Measurements from ENCODE around the gene IFNAR2.
"Not testable (repeated sequence)": the region's sequence is repeated elsewhere in the genome, so short reads cannot be mapped to it uniquely, and the experiment has no call there.

The IFNAR2 gene

DNA sequence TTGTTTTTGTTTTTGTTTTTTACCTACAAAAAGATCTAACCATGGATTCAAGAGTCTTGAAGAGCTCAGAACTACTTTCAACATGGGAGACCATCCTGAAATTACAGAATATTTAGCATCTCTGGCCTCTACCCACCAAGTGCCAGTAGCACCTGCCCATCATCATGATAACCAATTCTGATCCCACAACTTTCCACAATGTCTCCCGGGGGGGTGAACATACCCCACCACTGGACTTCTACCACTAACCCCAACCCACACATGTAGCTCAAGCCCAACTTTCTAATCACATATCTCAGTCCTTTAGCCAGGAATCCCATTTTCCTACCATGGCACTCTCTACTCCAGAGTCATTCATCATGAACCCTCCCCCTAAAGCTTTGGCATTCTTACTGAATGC, 15.7 kb upstream of the IFNAR2 start:
- DNase-seq (ENCODE audit: low read depth), result no peak

DNA sequence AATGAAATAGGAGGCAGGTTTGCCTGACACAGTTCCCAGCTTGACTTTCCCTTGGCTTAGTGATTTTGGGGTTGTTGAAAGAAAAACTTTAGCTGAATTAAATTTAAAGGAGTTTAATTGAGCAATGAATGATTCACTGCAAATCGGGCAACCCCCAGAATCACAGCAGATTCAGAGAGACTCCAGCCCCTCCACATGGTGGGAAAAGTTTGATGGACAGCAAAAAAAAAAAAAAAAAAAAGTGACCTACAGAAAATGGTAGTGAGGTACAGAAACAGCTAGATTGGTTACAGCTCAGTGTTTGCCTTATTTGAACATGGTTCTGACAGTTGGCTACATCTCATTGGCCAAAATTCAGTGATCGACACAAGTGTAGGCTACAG, 12.6 kb upstream of the IFNAR2 start:
- no peak for DNase-seq (ENCODE audit: low read depth)

DNA sequence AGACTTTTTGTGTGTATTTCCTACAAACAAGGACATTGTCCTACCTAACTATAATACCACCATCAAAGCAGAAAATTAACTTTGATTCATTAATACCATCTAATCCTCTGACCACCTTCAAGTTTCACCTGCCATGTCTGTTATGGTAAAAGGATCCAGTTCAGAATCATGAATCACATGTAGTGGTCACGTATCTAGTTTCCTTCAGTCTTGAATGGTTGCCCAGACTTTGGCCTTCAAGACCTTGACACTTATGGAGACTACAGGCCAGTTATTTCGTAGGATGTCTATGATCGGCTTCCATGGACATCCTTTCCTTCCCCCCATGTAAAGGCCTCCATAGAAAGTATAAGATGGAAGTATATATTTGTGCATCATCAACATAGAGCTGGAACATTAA, 10.4 kb upstream of the IFNAR2 start:
- DNase-seq (ENCODE audit: low read depth), result no peak

DNA sequence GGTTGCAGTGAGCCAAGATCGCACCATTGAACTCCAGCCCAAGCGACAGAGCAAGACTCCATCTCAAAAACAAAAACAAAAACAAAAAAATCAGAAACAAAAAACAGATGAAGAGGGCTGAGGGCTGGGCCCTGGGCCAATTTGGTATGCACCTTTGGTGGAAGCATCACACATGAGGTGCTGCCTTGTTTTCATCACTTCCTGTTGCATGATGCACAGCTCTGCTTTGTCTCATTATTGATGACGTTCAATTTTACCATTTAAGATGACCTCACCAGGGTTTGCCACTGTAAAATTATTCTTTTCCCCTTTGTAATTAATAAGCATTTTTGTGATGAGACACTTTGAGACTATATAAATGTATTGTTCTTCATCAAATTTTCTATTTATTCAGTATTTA, 9.8 kb upstream of the IFNAR2 start:
- DNase-seq (ENCODE audit: low read depth), result no peak

DNA sequence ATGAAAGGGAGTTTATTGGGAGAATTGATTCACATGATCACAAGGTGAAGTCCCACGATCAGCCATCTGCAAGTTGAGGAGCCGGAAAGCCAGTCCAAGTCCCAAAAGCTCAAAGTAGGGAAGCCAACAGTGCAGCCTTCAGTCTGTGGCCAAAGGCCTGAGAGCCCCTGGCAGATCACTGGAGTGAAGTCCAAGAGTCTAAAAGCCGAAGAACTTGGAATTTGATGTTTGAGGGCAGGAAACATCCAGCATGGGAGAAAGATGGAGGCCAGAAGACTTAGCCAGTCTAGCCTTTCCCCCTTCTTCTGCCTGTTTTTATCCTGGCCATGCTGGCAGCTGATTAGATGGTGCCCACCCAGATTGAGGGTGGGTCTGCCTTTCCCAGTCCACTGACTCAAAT, 4.4 kb upstream of the IFNAR2 start:
- not testable (repeated sequence) for DNase-seq (ENCODE audit: low read depth)

DNA sequence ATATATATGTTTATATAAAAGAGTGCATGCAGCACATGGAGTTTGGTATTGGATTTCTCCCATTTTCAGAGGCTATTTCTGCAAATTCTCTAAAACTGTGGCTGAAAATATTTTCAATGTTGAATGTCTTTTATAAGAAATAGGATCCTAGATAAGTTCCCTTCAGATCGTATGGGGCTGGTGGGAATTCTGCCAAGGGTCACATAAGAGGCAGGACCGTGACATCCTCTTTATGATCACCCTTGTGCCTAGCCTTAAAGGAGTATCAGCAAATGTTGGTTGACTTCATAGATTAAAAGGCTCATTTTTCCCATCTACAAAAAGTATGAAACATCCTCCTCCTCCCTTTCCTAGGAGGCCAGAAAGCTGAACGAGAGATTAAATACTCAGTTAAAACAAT, 1.3 kb upstream of the IFNAR2 start:
- no peak for DNase-seq (ENCODE audit: low read depth)

DNA sequence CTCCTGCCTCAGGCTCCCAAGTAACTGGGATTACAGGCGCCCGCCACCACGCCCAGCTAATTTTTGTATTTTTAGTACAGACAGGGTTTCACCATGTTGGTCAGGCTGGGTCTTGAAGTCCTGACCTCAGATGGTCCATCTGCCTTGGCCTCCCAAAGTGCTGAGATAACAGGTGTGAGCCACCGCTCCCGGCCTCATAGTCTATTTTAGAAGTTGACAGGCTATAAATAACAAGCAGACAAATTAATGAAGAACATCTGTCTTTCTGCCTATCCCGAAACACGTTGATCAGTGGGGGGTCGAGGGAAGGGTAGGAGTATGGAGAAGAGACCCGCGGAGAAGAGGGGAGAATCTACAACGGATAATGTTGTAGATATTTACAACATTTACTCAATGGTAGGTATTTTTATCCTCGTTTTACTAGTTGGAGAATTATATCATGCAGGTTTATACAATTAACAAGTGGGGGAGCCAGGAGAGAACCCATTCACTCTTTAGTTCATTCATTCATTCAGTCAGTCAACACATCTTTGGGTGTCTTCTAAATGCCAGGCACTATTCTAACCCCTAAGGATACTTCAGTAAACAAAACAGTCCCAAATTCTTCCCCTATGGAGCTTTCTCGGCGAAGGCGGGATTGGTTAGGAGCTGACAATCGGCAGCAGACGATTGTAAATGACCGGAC, 497 bp upstream of the IFNAR2 start:
- DNase-seq (ENCODE audit: low read depth), result no peak

DNA sequence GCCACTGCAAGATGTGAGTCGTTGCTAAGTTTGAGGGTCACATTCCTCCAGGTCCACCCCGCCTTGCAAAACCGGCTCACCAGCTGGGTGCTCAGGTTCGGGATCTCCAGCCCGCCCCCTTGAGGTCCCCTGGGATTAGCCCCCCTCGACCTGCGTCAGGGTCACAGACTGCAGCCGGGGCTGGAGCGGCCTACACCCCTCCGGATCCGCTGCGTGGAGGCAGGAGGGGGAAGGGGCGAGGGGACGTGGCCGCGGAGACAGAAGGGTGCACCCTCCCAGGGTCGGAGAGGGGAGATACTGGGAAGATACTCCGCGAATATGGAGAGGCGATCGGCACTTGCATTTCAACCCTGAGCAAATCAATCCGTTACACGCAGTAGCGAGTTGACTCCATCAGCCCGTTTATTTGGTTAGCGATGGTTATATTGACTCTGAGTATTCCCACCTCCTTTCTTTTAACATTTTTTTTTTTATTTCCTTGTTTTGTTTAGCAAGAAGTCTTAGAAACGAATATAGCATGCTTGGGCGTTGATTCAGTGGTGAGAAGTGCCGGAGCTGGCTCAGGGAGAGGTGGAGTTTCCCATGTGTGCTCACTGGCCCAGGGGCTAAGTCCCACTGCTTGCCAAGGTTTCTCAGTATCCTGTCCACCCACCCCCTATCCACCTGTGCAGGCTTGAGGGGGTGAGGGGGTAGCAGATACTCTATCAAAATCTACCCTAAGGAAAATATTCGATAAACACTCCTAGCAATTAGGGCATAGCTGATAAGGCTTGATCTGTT, 997 bp downstream of the IFNAR2 start:
- DNase-seq (ENCODE audit: low read depth), result no peak

DNA sequence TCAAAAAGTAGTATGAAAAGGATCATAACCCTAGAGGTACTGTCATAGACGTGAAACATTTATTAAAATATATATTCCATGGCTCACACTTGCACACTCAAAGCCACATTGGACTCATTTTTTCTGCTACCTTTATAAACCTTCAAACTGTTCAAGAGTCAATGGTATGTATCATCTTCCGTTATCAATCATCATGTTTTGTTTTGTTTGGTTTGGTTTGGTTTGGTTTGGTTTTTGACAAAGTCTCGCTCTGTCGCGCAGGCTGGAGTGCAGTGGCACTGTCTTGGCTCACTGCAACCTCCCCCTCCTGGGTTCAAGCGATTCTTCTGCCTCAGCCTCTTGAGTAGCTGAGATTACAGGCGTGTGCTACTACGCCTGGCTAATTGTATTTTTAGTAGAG, 1.8 kb downstream of the IFNAR2 start:
- no peak for DNase-seq (ENCODE audit: low read depth)

DNA sequence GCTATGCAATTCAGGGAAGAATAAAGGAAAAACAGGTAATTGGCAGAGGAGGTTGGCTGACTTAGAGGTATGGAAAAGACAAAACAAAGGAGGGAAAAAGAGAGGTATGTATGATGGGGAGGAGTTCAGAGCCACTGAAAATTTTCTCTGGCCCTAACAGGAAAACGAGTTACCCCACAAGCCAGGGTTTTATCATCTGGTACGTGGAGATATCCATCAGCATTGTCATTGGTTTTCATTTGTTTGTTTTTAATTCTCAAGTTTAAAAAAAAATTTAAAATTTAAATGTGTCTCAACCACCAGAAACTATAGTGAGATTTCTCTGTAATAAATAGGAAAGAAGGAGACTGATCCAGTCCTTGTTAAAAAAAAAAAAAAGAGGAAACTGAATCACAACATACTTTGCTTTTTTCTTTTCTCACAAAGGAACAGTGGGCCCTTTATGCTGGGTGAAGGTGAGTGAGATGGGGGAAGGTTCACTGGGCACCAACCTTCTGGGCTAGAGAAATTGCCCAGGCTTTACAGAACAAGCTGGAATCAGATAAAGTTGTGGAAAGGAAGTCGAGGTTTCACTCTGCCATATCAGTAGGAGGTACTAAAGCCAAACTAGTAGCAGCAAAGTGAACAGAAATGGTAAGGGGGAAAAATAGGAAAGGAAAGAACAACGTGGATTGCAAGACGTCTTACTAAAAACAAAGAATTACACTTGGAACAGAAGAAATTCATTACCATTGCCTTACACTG, 2.7 kb downstream of the IFNAR2 start:
- no peak for DNase-seq (ENCODE audit: low read depth)

DNA sequence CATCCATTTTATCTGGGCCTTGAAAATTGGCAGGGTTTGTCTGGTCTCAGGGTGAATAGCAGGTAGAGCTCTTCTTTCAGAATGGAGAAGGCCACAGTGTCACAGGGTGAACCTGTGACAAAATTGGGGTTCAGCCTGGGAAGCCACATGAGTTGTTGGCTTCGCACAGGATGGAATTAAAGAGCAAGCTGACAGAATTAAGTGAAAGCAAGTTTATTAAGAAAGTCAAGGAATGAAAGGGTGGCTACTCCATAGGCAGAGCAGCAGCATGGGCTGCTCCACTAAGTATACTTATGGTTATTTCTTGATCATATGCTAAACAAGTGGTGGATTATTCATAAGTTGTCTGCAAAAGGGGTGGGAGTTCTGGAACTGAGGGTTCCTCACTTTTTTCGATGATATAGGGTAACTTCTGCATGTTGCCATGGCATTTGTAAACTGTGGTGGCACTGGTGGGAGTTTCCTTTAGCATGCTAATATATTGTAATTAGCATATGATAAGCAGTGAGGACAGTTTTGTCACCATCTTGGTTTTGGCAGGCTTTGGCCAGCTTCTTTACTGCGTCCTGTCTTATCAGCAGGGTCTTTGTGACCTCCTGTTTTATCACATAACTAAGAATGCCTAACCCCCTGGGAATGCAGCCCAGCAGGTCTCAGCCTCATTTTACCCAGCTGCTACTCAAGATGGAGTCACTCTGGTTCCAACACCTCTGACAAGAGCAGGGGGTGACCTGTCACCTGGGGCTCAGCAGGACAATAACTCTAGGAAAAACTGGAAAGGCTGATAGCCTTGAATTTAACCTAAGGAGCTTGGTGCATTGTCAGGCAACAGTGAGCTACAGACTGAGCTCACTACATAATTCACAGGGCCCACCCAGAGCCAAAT, 5.1 kb downstream of the IFNAR2 start:
- DNase-seq (ENCODE audit: low read depth), result no peak

DNA sequence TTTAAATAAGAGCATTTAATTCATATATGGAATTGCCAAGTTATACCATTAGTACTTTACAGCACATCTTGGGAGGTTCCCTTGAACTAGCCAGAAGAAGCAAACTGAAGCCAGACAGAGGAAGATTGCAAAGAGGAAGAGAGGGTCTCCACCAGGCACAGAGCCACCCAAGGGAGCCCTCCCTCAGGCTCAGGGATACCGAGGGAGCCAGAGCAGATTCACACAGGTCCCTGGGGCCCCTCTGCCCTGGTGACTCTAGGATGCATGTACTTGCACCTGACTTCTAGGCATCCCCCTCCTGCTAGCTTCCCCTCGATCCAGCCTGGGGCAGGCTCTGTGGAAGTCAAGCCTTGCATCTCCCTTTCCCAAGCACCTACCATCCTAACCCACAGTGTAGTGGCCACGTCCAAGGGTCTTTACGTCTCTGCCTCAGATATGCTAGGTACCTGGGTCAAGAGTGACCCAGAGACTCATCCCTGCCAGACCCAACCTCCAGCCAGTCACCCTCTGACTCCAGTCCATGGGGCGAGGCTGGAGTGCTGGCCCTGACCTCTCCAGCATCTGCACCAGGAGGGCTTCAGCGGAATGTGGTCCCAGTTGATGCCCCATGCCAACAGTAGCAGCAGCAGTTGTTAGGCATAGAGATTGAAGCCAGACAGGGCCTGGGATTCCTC, 6.4 kb downstream of the IFNAR2 start:
- DNase-seq (ENCODE audit: low read depth), result no peak

DNA sequence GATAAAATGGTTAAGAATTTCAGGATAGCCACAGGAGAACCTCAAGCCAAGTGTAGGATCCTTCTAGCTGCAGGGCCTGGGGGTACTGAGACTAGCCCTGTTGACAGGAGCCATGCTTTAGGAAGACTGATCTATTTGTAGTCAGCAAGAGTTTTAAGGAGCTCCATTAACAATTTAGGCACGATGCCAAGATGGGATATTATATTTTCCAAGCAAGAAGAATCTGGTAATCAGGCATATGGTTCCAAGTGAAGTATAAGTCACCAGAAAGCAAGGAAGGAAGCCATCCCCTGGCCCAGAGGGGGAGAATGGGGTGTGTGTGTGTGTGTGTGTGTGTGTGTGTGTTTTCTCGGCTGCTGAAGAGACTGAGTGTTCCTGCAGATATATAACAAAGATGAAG, 7.0 kb downstream of the IFNAR2 start:
- no peak for DNase-seq (ENCODE audit: low read depth)

DNA sequence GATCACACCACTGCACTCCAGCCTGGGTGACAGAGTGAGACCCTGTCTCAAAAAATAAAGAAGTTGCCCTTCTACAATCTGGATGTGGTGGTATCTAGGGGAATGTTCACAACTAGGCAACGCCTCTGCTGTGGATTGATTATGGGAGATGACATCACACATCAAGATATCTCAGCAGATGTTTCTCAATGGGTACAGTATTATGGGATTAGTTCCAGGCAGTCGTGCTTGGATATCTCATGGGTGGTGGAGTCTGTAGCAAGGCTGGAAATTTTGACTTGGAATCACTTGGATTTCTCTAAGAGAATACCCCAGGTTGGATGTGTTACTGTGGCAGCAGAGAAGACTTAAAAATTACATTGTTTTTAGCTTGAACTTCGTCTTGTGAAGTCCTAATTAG, 7.7 kb downstream of the IFNAR2 start:
- no peak for DNase-seq (ENCODE audit: low read depth)

DNA sequence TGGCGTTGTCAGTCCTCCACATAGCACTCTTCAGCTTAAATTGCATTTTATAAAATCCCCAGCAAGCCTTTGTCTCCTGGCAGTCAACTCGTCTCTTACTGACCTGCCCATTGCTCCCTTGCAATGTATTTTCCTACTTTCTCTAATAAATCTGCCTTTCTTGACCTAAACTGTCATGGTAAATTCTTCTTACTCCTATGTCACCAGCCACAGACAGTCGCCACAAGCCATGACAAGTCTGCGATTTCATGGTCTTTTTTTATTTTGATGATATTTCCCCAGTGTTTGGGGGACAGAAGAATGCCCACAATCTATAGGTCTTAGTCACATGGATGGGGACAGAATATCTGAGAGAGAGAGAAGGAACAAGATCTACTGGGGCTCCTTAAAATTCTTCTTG, 8.4 kb downstream of the IFNAR2 start:
- DNase-seq (ENCODE audit: low read depth), result no peak

DNA sequence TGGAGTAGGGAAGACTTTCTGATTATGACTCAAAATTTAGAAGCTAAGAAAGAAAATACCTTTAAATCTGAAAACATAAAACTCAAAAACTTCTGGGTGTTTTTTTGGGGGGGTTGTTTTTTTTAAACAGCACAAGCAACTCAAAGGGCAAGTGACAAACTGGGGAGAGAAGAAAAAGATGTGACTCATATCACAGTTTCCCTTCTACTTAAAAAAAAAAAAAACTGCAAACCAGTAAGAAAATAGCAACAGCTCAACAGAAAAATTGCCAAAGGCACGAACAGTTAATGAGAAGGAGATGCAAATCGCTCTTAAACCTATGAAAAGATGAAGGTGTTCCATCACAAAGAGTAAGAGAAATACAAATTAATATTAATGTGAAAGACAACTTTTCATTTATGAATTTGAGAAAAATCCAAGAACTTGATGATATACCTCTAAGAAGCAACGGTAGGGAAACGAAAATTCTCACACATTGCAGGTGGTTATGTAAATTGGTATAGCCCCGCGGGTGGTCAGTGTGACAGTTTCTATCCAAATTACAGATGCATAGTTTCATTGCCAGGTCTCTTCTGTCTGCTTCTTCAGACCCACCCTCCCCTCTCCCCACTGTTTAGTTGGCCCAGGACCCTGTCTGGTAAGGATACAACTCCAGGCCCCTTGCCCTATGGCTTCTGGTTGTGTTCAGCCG, 9.0 kb downstream of the IFNAR2 start:
- DNase-seq (ENCODE audit: low read depth), result no peak

DNA sequence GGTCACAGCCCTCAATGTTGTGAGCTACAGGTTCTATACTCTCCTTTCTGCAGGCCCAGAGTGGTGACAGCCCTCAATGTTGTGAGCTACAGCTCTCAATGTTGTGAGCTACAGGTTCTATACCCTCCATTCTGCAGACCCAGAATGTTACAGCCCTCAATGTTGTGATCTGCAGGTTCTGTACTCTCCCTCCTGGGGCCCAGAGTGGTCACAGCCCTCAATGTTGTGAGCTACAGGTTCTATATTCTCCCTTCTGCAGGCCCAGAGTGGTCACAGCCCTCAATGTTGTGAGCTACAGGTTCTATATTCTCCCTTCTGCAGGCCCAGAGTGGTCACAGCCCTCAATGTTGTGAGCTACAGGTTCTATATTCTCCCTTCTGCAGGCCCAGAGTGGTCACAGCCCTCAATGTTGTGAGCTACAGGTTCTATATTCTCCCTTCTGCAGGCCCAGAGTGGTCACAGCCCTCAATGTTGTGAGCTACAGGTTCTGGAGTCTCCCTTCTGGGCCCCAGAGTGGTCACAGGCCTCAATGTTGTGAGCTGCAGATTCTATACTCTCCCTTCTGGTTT, 9.9 kb downstream of the IFNAR2 start:
- not testable (repeated sequence) for DNase-seq (ENCODE audit: low read depth)

DNA sequence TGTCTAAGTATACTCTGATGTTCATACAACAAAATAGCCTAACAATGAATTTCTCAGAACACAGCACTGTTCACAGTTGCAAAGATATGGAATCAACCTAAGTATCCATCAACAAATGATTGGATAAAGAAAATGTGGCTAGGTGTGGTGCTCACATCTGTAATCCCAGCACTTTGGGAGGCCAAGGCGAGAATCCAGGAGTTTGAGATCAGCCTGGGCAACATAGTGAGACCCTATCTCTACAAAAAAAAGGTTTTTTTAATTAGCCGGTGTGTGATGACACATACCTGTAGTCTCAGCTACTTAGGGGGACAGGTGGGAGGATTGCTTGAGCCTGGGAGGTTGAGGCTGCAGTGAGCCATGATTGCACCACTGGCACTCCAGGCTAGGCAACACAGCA, 10.7 kb downstream of the IFNAR2 start:
- no peak for DNase-seq (ENCODE audit: low read depth)

DNA sequence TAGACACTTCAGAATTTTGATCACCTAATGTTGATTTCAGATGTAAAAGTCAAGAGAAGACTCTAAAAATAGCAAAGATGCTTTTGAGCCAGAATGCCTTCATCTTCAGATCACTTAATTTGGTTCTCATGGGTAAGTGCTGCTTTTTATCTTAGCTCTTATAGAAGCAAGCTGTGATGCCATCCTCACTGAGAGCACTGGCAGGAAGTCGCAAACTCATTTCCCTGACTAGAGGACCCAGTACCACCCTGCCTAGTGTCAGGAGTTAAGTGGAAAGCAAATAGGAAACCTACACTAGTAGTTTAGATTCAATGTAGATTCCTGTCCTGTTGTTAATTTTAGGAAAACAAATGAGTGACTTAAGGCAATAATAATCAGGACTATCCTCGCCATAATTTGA, 12.1 kb downstream of the IFNAR2 start:
- no peak for DNase-seq (ENCODE audit: low read depth)

DNA sequence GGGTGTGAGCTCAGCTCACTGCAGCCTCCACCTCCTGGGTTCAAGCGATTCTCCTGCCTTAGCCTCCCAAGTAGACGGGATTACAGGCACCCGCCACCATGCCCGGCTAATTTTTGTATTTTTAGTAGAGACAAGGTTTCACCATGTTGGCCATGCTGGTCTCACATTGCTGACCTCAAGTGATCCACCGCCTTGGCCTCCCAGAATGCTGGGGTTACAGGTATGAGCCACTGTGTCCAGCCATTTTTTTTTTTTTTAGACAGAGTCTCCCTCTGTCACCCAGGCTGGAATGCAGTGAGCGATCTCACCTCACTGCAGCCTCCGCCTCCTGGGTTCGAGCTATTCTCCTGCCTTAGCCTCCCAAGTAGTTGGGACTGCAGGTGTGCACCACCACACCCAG, 13.1 kb downstream of the IFNAR2 start:
- not testable (repeated sequence) for DNase-seq (ENCODE audit: low read depth)

Measured in fibroblast of the conjunctiva (primary cell).